Thymus (tissue), 11 donors: ENCODE results near the gene DHRS7. TPM values are rescaled to one million over a fixed set of nuclear protein-coding genes. Genes with fewer than 3 reads are reported as not detected.

Source experiments
- DNase-seq, 9 donors: peaks; one replicate each; pipeline ENCODE4 v3.0.0-alpha.2; 2013; ENCODE audit warnings: low spot score in 9 of 9, low read depth in 6 of 9, missing footprints in 1 of 9
- H3K27ac ChIP-seq, 2 donors: one replicate each; pipeline ENCODE4 v1.5.1; 2013; ENCODE audit warnings: control low read depth in 1 of 2, low read depth in 1 of 2, low read length in 1 of 2, mild to moderate bottlenecking in 1 of 2, moderate library complexity in 1 of 2
- H3K27me3 ChIP-seq, 2 donors: one replicate each; pipeline ENCODE4 v1.5.1; 2013; ENCODE audit warnings: low read length in 1 of 2; ENCODE audit not compliant: control insufficient read depth in 2 of 2, insufficient read depth in 1 of 2
- H3K36me3 ChIP-seq, 2 donors: one replicate each; pipeline ENCODE4 v1.5.1; 2013; ENCODE audit warnings: low read length in 1 of 2, mild to moderate bottlenecking in 1 of 2, moderate library complexity in 1 of 2; ENCODE audit not compliant: control insufficient read depth in 2 of 2, insufficient read depth in 2 of 2
- H3K4me1 ChIP-seq, 2 donors: one replicate each; pipeline ENCODE4 v1.5.1; 2013; ENCODE audit warnings: low read length in 2 of 2; ENCODE audit not compliant: control insufficient read depth in 2 of 2, insufficient read depth in 2 of 2
- H3K4me3 ChIP-seq, 2 donors: one replicate each; pipeline ENCODE4 v1.5.1; 2013; ENCODE audit warnings: low read length in 2 of 2, control low read depth in 1 of 2, mild to moderate bottlenecking in 1 of 2
- H3K9me3 ChIP-seq, 2 donors: one replicate each; pipeline ENCODE4 v1.5.1; 2013; ENCODE audit warnings: low read length in 1 of 2, mild to moderate bottlenecking in 1 of 2; ENCODE audit not compliant: control insufficient read depth in 2 of 2, insufficient read depth in 1 of 2
- WGBS: extraction: QIAGEN DNeasy Blood & Tissue Kit; methylation state at CpG from one replicate; pipeline ENCODE4 v1.1.7; 2013; 5-methylcytosine and 5-hydroxymethylcytosine counted together
- polyA plus RNA-seq: library from polyadenylated mRNA; stranded (reverse); fragments of 200-250 nt; gene quantifications from one replicate; pipeline ENCODE4 v1.2.3, GENCODE V29; 2013
- total RNA-seq: library from RNA; stranded (reverse); fragments of 120-200 nt; gene quantifications from one replicate; pipeline ENCODE4 v1.2.4, GENCODE V29; 2013
- donor health status: healthy.

Gene DHRS7
- total and polyA plus RNA-seq, 2 donors: 40.7 to 63.7 TPM

GRCh38 chr14:60095231-60095630, 70.0 kb downstream of the DHRS7 start:
- H3K27ac ChIP-seq: no peak overlapping the region
- H3K4me3 ChIP-seq: no peak overlapping the region
- peaks cover 15% of the 10 kb centered on the region in 2 donors for H3K4me1 ChIP-seq
- H3K27me3 ChIP-seq: no peaks in the 10 kb centered on the region
- H3K9me3 ChIP-seq: no peaks in the 10 kb centered on the region
- DNase-seq: no peak
- H3K36me3 ChIP-seq: peaks cover 0 to 3% of the 10 kb centered on the region in 2 donors

GRCh38 chr14:60094306-60094897, 70.8 kb downstream of the DHRS7 start:
- no peaks in the 10 kb centered on the region for H3K9me3 ChIP-seq
- no peaks in the 10 kb centered on the region for H3K27me3 ChIP-seq
- peaks cover 10 to 15% of the 10 kb centered on the region in 2 donors for H3K4me1 ChIP-seq
- H3K4me3 ChIP-seq: peak overlapping the region; percentile 5 to 8
- 26% methylated on average over 5 of the region's 5 CpGs for WGBS
- H3K27ac ChIP-seq: peak overlapping the region; percentile 25 to 39
- peak in 1 of 9 donors; percentile 45 for DNase-seq
- peaks cover 0 to 3% of the 10 kb centered on the region in 2 donors for H3K36me3 ChIP-seq

Other genes with a start within 250 kb of the DHRS7 start
- under 0.01 TPM for gene LRRC9, start 245.3 kb downstream of the DHRS7 start, total RNA-seq
- gene LRRC9, start 245.3 kb downstream of the DHRS7 start, polyA plus RNA-seq: not detected
- 55.3 TPM for gene PCNX4, start 73.5 kb downstream of the DHRS7 start, total RNA-seq
- gene PCNX4, start 73.5 kb downstream of the DHRS7 start, polyA plus RNA-seq: 38.5 TPM
- 25.2 TPM for gene PPM1A, start 83.8 kb upstream of the DHRS7 start, total RNA-seq
- 41.6 TPM for gene PPM1A, start 83.8 kb upstream of the DHRS7 start, polyA plus RNA-seq